ENCODE measurements around the gene ENAH.
"Not testable (repeated sequence)": the region's sequence is repeated elsewhere in the genome, so short reads cannot be mapped to it uniquely, and the experiment has no call there.

ENAH gene

GRCh38 chr1:225520587-225521227 is 132.2 kb downstream of the ENAH start:
- DNase-seq: no peak

GRCh38 chr1:225519166-225519863 is 133.6 kb downstream of the ENAH start:
- no peak for DNase-seq

GRCh38 chr1:225517697-225518096 is 135.2 kb downstream of the ENAH start:
- DNase-seq: no peak

GRCh38 chr1:225517221-225517620 is 135.7 kb downstream of the ENAH start:
- no peak for DNase-seq

DNA sequence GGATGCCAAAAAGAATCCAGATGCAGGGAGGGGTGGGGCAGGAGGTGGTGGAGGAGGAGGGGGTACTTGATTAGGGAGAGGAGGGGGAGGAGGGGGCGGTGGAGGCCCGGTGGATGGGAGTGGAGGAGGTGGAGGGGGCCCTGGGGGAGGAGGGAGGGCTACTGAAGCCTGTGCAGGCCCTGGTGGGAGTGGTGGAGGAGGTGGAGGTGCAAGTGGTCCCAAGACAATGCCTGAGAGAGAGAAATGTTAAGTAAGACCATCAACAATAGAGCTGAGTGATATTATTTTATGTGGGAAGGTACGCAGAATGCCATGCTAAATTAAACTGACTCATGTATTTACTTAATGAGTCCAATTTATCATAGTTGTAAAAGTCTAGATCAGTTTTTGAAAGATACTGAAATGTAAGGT is 138.2 kb downstream of the ENAH start:
- DNase-seq: no peak

DNA sequence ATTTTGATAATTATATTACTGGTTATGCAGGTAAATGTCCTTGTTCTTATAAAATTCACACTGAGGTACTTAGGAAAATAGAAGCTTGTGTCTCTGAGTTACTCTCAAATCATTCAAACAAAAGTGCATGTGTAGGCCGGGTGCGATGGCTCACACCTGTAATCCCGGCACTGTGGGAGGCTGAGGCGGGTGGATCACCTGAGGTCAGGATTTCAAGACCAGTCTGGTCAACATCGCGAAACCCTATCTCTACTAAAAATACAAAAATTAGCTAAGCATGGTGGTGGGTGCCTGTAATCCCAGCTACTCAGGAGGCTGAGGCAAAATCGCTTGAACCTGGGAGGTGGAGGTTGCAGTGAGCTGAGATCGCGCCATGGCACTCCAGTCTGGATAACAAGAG is 139.3 kb downstream of the ENAH start:
- DNase-seq: not testable (repeated sequence)

DNA sequence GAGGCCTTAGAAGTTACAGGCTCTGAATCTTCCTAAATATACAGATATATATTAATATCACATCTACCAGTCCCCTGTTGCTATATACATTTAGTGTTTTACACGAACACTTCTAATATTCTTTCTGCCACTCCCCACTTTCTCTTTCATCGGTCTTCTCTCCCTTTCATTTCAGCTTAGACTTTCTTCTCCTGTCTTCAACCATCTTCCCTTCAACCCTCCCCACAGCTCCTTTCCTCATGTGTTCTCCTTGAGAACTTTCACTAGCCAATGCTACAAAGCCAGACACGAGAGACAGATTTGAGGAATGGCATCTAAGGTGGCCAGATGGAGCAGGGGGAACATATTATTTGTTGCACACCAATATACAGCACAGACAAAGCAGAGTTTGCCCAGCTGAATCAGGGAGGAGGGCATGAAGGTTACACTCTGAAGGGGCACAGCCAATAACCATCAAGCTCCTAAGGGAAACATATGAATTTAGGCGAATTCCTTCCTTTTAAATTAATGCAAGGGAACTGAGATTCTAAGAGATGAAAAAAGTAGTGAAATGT is 141.0 kb downstream of the ENAH start:
- no peak for DNase-seq

- not testable (repeated sequence) for DNase-seq
Measured at GRCh38 chr1:225510740-225511139, 142.2 kb downstream of the ENAH start.

- DNase-seq: no peak
Measured at GRCh38 chr1:225509770-225510169, 143.2 kb downstream of the ENAH start.

- no peak for DNase-seq
Measured at GRCh38 chr1:225509376-225509707, 143.6 kb downstream of the ENAH start.

- DNase-seq: no peak
Measured at GRCh38 chr1:225508538-225509375, 144.2 kb downstream of the ENAH start.

DNA sequence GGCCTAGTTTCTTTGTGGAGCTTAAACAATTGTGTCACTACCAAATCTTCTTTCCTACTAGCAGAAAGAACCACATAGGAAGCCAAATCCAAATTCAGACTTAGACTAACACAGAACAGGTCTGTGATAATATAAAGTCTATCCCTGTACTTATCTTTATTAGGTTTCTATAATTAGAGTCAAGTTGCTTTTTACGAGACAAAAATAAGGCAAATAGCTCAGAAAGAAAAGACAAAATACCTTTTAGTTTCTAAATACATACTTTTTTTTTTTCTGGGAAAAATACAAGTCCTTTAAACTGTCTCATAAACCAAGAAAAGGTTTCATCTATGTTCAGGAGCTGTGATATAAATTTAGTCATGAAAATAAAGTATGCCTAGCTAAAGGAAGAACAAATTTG is 146.2 kb downstream of the ENAH start:
- no peak for DNase-seq

GRCh38 chr1:225504776-225505175 is 148.1 kb downstream of the ENAH start:
- no peak for DNase-seq

GRCh38 chr1:225500624-225501192 is 152.2 kb downstream of the ENAH start:
- DNase-seq: no peak

- DNase-seq: no peak
Measured at GRCh38 chr1:225498549-225499136, 154.3 kb downstream of the ENAH start.

- DNase-seq: no peak
Measured at GRCh38 chr1:225494789-225495359, 158.0 kb downstream of the ENAH start.

DNA sequence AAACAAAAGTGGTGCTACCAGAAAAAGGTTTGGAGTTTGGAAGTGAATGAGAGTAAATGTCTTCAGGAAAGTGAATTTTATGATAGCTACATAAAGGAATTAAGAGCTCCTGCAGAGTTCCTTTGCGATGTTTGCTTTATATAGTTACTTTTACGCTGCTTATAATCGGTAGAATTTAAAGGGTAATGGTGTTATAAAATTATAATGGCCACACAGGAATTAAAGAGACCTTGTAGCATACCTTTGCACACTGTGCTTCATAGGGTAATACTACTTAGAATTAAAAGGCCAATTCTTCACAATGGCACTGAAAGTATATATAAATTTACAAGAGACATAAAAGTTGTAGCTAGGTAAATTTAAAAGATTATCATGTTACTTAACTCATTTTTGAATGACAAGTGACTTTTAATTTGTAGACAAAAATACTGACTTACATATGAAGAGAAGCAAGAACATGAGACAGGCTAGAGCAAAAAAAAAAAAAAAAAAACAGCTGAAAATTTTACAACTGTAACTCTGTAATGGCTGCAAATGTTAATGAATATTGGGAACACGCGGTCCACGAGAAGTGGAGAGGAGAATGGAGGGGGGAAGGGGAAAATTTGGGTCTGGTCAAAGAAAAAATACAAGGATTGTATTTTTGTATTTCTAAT is 159.2 kb downstream of the ENAH start:
- DNase-seq: no peak

DNA sequence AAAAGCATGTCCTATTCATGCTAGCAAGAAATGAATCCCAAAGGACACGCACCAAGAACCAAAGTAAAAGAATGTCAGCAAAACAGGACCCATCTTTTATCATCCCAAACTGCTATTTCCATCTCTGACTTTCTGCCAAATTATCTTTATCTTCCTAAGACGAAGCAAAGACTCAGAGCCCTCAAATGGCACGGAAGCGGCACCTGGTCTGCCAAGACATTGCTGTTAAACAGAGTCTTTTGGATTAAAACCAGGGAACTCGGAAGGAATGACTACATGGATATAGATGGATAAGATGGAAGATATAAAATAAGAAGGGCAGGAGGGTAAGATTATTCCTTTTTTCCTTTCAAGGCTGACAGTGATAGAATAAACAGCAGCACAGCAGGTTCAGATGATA is 164.2 kb downstream of the ENAH start:
- DNase-seq: no peak

DNA sequence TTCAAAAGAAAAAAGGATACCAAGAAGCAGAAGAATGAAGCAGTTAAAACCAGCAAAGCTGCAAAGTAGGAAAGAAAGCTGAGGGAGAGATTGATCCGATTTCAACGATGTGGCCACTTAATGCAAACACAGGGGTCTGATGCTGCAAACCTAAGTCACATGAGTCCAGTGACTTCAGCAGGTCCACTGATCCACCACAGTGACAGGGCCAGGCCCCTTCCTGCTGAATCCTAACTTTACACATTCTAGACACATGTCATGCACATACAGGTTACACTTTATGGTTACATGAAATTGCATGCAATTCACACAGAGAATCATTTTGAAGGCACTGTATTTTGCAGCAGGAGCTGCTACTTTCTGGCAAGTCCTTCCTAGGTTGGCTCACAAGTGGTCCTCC is 166.1 kb downstream of the ENAH start:
- no peak for DNase-seq

- DNase-seq: no peak
Measured at GRCh38 chr1:225485991-225486530, 166.9 kb downstream of the ENAH start.

GRCh38 chr1:225485226-225485625 is 167.7 kb downstream of the ENAH start:
- DNase-seq: no peak
